Fibroblast of villous mesenchyme (primary cell): ENCODE results near the gene STK32B. TPM values are rescaled to one million over a fixed set of nuclear protein-coding genes. Genes with fewer than 3 reads are reported as not detected.
A peak's percentile ranks its signal among the peaks of the same experiment; 100 is the strongest.

Experiments
- DNase-seq: peaks from one replicate; pipeline ENCODE4 v3.0.0-alpha.2; 2010; ENCODE audit warnings: low read depth
- H3K4me3 ChIP-seq: 2 replicates; pipeline ENCODE4 v1.5.1; 2011; ENCODE audit warnings: low read depth, mild to moderate bottlenecking, low read length
- CTCF ChIP-seq: IDR thresholded peaks from 2 replicates; pipeline ENCODE4 v1.5.1; 2012; ENCODE audit warnings: low read depth, mild to moderate bottlenecking, low read length; ENCODE audit not compliant: insufficient read depth
- total RNA-seq: library from RNA; depleted of rRNA; stranded (reverse); fragments of >200 nt; gene quantifications from 2 replicates; pipeline ENCODE4 v1.2.3, GENCODE V29; 2012

STK32B gene
- total RNA-seq, 1 donor: 2.6 TPM

- H3K4me3 ChIP-seq: no peak overlapping the region
Observed at GRCh38 chr4:5045097-5045496, 6.2 kb upstream of the STK32B start.

GRCh38 chr4:5048721-5049120 is 2.6 kb upstream of the STK32B start:
- TF ChIP-seq CTCF: no peak
- DNase-seq: no peak
- H3K4me3 ChIP-seq: no peak overlapping the region

More at GRCh38 chr4:5045097-5045496, 6.2 kb upstream of the STK32B start:
- DNase-seq: peak; percentile 30
- TF ChIP-seq CTCF: no peak

GRCh38 chr4:5050520-5051277 is 581 bp upstream of the STK32B start:
- TF ChIP-seq CTCF: peak; percentile 80
- DNase-seq: peak; percentile 81
- peak overlapping the region; percentile 58 for H3K4me3 ChIP-seq

- peak overlapping the region; percentile 58 for H3K4me3 ChIP-seq
- no peak for TF ChIP-seq CTCF
- no peak for DNase-seq
Observed at GRCh38 chr4:5052204-5052702, 973 bp downstream of the STK32B start.

GRCh38 chr4:5052726-5053425 is 1.6 kb downstream of the STK32B start:
- no peak overlapping the region for H3K4me3 ChIP-seq
- DNase-seq: no peak
- no peak for TF ChIP-seq CTCF

- no peak for TF ChIP-seq CTCF
- no peak for DNase-seq
- no peak overlapping the region for H3K4me3 ChIP-seq
Observed at GRCh38 chr4:5054532-5054931, 3.3 kb downstream of the STK32B start.
